T-helper 1 cell treated with Interleukin-12 subunit alpha and Interleukin-12 subunit beta and Interleukin-4 antibody, amounts not matched to agents 30 μg/mL and 1 μg/mL, for 36 hours (primary cell): ENCODE data around the gene CRABP1.

Source experiments
- H3K27ac Mint-ChIP-seq: one replicate; pipeline ENCODE4 v1.8.0; 2021; ENCODE audit warnings: mild to moderate bottlenecking, mixed read lengths
- H3K27me3 Mint-ChIP-seq: one replicate; pipeline ENCODE4 v1.8.0; 2021; ENCODE audit warnings: low read depth, mixed read lengths
- H3K36me3 Mint-ChIP-seq: one replicate; pipeline ENCODE4 v1.8.0; 2021; ENCODE audit warnings: low read depth, mixed read lengths
- H3K4me1 Mint-ChIP-seq: one replicate; pipeline ENCODE4 v1.8.0; 2021; ENCODE audit warnings: low read depth, mixed read lengths
- H3K4me3 Mint-ChIP-seq: one replicate; pipeline ENCODE4 v1.8.0; 2021; ENCODE audit warnings: mild to moderate bottlenecking, moderate library complexity, mixed read lengths
- H3K9me3 Mint-ChIP-seq: one replicate; pipeline ENCODE4 v1.8.0; 2021; ENCODE audit warnings: mixed read lengths

The CRABP1 gene

DNA sequence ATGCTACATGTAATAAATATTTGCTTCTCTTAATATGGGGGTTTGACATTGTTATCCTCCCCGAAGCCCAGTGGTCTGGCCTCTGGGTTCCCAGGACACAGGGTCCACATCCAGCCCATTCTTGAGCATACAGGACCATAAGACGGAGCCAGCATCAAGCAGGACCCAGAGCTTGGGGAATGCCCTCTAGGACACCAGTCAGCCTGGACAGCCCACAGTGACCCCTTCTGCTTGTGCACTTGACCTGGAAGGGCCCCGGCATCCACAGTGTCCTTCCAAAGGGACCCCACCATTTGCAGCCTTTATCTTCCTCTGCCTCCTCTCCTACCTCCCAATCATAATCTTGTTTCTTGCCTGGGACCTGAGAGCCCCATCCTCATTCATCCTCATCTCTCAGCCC, 51.6 kb downstream of the CRABP1 start:
- Mint-ChIP-seq H3K27ac (no peak overlapping the region), H3K4me3 (no peak overlapping the region), H3K9me3 (no peaks in the 10 kb centered on the region), H3K36me3 (no peaks in the 10 kb centered on the region), H3K4me1 (no peaks in the 10 kb centered on the region), H3K27me3 (peaks cover under 1% of the 10 kb centered on the region)

DNA sequence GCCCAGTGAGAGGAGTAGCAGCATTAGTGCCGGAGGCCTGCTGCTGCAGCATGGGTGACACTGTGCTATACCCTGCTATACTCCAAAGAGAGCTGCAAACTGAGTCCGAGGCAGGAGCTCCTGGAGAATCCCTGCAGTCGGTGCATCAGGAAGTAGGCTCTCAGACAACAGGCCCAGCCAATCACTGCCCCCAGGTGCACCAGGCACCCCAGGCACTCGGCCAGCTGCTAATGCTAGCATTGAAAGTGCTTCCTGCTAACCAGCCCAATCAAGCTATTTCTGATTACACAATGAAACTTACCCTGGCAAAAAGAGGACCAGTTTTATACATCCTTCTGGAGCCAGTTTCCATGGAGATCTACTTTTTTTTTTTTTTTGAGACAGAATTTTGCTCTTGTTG, 52.3 kb downstream of the CRABP1 start:
- no peak overlapping the region for H3K4me3 Mint-ChIP-seq
- no peaks in the 10 kb centered on the region for H3K4me1 Mint-ChIP-seq
- no peaks in the 10 kb centered on the region for H3K27me3 Mint-ChIP-seq
- no peaks in the 10 kb centered on the region for H3K9me3 Mint-ChIP-seq
- H3K27ac Mint-ChIP-seq: no peak overlapping the region
- H3K36me3 Mint-ChIP-seq: no peaks in the 10 kb centered on the region

DNA sequence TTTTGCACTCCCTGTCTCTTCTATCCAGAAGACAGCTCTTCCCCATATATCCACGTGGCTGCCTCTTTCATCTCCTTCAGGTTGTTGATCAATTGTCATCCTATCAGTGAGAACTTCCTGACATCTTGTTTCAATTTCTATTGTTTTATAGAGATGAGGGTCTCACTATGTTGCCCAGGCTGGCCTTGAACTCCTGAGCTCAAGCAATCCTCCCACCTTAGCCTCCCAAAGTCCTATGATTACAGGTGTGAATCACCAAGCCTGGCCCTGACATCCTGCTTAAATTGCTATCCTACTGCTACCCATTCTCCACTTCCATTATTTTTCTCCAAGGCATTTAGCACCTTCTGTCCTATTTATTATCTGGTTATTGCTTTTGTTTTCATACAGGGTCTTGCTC, 53.0 kb downstream of the CRABP1 start:
- Mint-ChIP-seq H3K9me3 (no peaks in the 10 kb centered on the region), H3K27ac (no peak overlapping the region), H3K4me1 (no peaks in the 10 kb centered on the region), H3K4me3 (no peak overlapping the region), H3K36me3 (no peaks in the 10 kb centered on the region), H3K27me3 (no peaks in the 10 kb centered on the region)

DNA sequence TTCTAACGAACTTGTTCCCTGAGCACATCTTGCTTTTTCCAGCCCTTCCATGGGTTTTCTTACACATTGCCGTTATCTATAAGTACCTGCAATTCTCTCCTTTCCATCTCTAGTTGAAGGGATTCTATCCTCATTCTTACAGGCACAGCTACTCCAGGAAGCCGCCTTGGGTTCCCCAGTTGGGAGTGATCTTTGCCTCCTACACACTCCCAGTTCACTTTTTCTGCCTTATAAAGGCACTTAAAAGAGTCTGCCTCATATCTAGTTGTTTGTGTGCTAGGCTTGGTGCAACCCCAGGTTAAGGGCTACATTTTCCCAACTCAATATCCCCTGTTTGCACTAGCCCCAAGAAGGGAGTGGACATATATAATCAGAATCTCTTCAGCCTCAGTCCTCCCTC, 53.9 kb downstream of the CRABP1 start:
- Mint-ChIP-seq H3K9me3 (no peaks in the 10 kb centered on the region), H3K27ac (no peak overlapping the region), H3K4me3 (no peak overlapping the region), H3K4me1 (no peaks in the 10 kb centered on the region), H3K36me3 (no peaks in the 10 kb centered on the region), H3K27me3 (no peaks in the 10 kb centered on the region)

DNA sequence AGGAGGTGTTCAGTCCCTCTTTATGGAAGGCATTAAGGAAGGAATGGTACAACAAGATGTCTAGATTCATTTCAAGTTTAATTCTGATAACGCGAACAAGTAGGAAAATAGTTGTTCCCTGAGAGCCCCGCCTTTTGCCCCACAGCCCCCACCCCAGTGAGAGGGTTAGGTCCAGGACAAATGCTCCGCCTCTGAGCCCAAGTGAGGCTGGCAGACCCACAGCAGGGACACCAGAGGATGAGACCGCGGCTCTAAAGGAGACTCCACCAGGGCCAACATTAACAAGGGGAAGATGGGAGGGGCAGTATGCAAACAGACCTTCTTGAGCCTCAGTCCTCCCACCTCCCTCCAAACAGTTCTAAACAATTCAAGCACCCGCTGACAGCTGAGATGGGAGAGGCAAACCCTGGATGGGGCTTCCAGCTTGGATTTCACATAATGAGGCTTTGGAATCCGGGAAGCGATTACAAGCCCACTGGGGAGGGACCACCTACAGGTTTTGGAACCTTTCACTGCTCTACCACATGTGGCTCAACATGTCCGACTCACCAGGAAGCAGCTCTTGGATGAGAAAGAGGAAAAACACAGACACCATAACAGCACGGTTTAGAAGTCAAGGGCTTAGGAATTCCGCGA, 54.9 kb downstream of the CRABP1 start:
- no peak overlapping the region for H3K27ac Mint-ChIP-seq
- H3K9me3 Mint-ChIP-seq: no peaks in the 10 kb centered on the region
- no peaks in the 10 kb centered on the region for H3K27me3 Mint-ChIP-seq
- no peaks in the 10 kb centered on the region for H3K4me1 Mint-ChIP-seq
- no peaks in the 10 kb centered on the region for H3K36me3 Mint-ChIP-seq
- H3K4me3 Mint-ChIP-seq: no peak overlapping the region

DNA sequence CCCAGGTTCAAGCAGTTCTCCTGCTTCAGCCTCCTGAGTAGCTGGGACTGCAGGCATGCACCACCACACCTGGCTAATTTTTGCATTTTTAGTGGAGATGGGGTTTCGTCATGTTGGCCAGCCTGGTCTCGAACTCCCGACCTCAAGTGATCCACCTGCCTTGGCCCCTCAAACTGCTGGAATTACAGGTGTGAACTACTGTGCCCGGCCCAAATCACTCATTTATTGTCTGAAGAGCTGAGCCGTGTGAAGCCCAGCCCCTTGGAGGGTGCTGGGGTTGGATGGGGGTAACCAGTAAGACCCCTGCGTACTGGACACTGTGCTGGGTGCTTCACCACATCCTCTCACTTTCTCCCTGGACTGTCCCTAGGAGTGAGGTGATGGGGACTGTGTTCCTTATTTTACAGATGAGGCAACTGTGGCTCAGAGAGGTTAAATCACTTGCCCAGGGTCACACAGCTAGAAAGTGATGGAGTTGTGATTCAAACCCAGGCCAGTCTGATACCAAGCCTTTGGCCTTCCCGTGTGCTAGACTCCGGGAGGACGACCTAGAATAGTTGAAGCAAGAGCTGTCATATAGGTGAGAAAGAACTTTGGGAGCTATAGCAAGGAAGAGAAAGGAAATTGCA, 56.1 kb downstream of the CRABP1 start:
- Mint-ChIP-seq H3K4me1 (no peaks in the 10 kb centered on the region), H3K4me3 (no peak overlapping the region), H3K27me3 (no peaks in the 10 kb centered on the region), H3K27ac (no peak overlapping the region), H3K9me3 (no peaks in the 10 kb centered on the region), H3K36me3 (no peaks in the 10 kb centered on the region)

DNA sequence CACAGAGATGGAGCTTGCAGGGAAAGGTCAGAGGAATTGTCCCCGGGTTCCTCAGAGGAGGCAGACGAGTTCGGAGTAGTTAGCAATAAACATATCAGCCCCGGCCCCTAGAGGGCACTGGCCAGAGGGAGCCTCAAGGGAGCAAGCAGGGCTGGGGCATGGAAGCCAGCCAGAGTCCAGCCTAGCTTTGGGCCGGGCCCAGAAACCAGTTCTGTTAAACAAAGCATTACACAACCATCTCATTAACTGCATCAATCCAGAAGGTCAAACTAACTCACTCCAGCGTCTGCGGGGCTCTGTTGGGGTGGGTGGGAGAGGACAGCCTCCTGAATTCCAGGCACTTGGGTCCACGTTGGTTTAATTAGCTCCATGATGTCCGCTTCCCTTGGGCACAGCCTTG, 56.8 kb downstream of the CRABP1 start:
- H3K36me3 Mint-ChIP-seq: no peaks in the 10 kb centered on the region
- no peaks in the 10 kb centered on the region for H3K27me3 Mint-ChIP-seq
- no peaks in the 10 kb centered on the region for H3K4me1 Mint-ChIP-seq
- H3K9me3 Mint-ChIP-seq: no peaks in the 10 kb centered on the region
- no peak overlapping the region for H3K4me3 Mint-ChIP-seq
- no peak overlapping the region for H3K27ac Mint-ChIP-seq

DNA sequence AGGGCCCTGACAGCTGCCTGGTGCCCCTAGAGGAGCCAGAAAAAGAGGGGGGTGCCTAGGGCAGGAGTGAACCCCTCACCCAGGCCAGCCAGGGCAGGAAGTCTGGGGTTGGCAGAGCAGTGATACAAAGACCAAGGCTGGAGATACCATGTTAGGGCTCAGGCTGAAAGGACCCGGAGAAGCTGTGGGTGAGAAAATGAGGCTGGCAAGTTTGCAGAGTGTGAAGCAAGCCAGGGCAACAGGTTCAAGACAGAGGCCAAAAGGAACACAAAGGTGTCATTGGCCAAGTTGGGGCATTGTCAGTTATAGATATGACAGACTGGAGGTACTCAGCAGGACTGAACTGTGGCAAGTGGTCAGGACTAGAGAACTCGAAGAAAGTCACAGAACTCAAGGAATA, 57.2 kb downstream of the CRABP1 start:
- Mint-ChIP-seq H3K27me3 (no peaks in the 10 kb centered on the region), H3K9me3 (no peaks in the 10 kb centered on the region), H3K27ac (no peak overlapping the region), H3K36me3 (no peaks in the 10 kb centered on the region), H3K4me3 (no peak overlapping the region), H3K4me1 (no peaks in the 10 kb centered on the region)
